Measurements from ENCODE around the gene MS4A4A.

Gene MS4A4A

DNA sequence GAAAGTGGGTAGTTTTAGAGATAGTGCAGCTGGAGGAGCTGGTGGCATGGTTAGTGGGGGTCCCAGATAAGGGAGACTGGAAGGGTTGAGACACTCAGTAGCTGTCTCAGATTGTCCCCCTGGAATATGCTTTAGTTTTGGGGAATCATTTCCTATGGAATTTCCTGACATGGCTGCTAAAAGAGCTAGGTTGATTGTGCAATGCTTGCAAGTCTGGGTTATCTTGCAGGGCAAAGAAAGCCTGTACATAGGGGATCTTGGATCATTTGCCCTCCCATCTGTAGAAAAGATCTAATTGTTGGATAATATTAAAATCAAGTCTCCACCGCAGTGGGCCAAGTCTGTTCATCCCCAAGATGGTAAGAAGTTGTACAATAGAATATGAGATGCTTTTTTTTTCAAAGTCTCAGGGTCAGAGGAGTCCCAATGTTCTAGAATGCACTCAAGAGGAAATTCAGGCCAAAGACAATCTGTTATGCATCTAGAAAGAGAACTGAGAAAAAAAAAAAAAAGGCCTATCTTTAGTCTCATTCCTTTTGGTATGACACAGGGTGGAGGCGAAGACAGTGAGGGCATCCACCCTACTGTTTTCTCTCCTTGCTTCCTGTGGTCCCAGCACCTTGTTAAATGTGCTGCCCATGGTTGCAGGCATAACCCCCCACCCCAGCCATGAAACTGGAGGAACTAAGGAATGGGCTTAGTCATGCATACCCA, 66.8 kb downstream of the MS4A4A start:
- DNase-seq (ENCODE audit: low read depth in 2 of 2): no peak

DNA sequence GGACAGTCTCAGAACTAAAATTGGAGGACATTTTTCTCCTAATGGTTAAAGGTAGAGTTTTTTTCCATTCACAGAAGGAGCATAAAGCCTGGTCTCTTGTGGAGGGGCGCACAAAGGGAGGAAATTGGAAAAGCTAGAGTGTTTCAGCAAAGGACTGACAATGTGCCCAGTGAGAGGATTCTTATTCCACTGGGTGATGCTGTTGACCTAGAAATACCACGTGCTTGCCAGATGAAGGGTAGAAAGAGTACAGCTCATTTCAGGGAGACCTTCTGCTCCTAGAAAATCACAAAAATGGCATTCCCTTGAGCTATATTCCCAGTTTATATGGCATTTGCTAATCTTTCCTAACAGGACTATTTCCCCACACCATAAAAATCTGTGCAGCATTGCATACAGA, 67.7 kb downstream of the MS4A4A start:
- DNase-seq (ENCODE audit: low read depth in 2 of 2): no peak

DNA sequence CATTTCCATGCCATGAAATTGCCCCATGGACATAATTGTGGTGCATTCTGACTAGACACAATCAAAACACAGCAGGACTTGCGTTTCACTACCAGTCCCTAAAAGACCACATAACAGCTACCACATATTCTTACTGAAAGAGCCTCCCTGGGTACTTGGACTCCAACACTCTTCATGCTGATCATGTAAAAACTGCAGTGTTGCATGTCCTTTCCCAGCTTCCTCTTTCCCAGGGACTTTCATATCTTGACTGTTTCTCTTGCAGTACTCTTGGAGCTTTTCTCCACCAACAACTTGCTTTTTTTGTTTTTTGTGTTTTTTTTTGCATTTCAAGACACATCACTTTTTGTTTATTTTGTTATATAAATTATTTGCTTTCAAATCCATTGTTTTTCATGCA, 69.5 kb downstream of the MS4A4A start:
- no peak for DNase-seq (ENCODE audit: low read depth in 2 of 2)

DNA sequence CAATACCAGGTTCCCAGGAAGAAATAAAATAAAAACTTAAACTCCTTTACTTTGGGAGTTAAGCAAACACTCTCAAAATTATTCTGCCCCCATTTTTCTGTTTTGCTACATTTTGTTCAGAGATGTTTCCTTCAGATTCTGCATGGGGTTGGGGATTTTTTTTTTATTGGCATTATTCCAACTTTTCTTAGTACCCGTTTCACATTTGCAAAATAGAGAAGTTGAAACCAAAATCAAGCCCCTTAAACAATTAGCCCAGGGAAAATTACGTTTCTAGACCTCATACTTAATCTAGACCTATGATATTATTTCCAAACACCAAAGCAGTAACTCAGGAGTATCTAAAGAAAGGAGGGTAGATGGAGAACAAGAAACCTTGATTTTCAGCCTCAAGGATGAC, 77.3 kb downstream of the MS4A4A start:
- DNase-seq (ENCODE audit: low read depth in 2 of 2): no peak
